ENCODE results near the gene GLIS1.

The GLIS1 gene

GRCh38 chr1:53631622-53632310 lies 107.2 kb downstream of the GLIS1 start:
- DNase-seq: no peak

DNA sequence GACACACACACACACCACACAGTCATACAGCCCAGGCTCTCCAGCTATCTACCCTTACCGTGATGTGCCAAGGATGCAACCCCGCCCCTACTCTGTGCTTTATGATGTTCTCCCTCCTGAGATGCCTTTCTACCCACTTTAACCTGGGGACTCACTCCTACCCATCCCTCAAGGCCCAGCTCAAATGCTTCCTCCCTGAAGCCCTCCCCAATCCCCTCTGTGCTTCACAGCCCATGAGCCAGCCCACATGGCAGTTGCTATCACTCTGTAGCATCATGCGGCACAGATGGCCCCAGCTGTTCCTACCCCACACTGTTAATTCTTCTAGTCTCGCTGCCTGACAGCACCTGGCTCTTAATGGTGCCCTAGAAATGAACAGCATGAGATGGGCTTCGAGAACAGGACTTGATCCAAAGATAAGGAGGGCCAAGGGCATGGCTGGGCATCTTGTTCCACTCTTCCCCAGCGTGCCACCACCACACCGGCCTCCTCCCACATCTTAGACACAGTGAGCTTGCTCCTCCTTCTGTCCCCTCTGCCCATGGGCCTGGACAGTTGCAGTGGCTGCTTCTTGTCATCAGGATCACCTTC lies 109.8 kb downstream of the GLIS1 start:
- no peak for DNase-seq

DNA sequence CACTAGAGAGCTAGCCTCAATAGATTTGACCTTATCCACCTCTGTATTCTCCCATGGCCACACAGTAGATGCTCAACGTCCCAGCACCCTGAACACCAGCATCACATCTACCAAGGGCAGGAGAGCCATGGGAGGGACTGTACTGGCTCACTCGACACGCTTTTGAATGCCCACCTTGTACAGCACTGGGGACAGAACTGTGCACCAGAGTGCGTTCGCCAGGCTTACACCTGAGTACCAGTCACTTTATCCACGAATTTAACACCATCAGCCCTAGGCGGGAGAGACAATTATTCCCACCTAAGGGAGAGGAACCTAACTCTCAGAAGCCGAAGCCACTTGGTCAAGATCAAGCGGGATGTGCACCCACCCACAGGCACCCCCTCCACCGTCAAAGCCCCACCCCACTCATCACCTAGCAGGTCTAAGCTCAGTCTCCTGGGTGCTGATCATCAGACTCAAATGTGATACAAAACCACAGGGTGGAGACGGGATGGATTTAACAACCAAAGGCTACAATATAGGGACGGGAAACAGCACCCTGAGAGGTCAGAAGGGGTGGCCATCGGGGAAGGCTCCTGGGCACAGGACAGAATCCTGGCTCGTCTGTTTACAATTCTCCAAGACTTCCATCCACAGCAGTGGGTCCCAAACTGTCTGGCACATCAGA lies 110.5 kb downstream of the GLIS1 start:
- no peak for DNase-seq

DNA sequence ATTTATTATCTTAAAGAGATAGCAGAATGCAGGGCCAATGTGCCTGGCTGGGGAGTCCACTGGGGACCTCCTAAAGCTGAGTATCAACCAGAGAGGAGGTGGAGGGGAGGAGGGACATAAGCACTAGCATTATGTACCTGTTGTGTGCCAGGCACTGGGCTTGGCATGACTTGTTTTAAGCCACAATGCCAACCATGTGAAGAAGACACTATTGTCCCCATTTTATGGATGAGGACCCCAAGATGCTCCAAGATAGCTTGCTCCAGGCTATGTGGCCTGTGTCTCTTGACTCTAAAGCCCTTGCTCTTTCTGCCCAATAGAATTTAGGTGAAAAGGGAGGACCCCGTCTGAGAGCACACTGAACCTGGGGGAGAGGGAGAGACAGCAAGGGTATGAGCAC lies 111.3 kb downstream of the GLIS1 start:
- no peak for DNase-seq

GRCh38 chr1:53627031-53627430 lies 111.9 kb downstream of the GLIS1 start:
- no peak for DNase-seq

DNA sequence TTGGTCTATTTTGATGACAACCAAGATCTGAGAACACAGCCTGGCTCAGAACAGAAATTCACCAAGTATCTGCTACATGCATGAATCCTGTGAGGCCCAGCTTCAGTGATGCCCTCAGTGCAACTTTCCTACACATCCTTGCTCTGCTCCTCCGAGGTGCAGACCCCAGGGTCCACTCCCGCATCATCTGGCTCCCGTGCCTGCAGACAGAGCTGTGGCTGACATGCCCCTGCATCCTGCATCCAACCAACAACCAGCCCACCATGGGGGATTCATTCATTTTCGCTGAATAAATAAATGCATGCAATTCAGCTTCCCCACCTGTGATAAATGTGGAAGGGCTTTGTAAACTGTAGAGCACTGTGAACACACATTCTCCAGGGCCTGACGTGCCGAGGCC lies 112.3 kb downstream of the GLIS1 start:
- no peak for DNase-seq

DNA sequence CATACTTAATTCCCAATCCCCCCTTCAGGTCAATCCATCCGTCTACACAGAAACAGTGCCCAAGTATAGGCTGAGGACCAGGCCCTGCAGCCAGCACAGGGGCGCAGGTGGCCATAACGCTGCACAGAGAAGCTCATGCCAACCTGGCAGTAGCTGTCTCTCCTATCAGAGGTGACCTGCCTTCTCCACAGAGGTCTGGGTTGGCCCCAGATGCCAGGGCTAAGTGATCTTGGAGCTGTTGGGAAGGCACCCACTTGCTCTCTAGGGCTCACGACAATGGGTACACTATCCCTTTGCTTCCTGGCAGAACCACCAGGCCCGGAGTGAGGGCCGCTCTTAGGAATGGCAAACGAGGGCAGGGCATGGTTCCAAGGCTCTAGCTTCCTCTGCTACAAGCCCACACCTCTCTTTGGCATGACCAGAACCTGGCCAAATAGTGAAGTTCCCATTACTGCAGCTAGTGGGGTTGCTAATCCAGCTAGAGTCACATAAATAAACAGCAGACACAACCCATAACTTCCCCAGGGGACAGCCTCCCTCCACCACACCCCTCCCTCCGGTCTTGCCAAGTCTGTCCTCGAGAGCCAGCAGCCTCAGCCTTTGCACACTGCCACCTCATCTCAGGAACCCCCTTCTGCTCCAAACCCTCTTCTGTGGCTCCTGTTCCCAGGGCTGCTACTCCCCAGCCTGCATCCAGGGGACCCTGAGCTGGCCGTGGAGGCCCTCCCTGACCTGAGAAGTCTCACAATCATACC lies 113.0 kb downstream of the GLIS1 start:
- DNase-seq: no peak

DNA sequence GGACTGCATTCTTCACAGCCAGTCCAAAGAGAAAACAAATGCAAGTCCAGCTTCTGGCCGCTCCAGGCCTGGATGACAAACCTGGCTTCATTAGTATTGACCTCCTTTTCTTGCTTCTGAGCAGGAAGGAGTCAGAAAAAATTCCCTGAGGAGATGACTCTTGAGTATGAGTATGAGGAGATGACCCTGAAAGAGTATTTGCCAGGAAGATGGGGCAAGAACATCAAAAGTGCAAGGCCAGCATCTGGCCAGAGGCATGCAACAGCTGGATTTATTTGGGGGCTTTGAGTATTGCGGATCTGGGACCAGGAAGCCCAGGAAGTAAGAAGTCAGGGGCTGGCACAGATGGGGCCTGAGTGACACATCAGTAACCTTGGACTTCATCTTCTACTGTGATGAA lies 113.9 kb downstream of the GLIS1 start:
- no peak for DNase-seq

GRCh38 chr1:53622531-53622930 lies 116.4 kb downstream of the GLIS1 start:
- DNase-seq: no peak

GRCh38 chr1:53621144-53621543 lies 117.8 kb downstream of the GLIS1 start:
- DNase-seq: no peak

DNA sequence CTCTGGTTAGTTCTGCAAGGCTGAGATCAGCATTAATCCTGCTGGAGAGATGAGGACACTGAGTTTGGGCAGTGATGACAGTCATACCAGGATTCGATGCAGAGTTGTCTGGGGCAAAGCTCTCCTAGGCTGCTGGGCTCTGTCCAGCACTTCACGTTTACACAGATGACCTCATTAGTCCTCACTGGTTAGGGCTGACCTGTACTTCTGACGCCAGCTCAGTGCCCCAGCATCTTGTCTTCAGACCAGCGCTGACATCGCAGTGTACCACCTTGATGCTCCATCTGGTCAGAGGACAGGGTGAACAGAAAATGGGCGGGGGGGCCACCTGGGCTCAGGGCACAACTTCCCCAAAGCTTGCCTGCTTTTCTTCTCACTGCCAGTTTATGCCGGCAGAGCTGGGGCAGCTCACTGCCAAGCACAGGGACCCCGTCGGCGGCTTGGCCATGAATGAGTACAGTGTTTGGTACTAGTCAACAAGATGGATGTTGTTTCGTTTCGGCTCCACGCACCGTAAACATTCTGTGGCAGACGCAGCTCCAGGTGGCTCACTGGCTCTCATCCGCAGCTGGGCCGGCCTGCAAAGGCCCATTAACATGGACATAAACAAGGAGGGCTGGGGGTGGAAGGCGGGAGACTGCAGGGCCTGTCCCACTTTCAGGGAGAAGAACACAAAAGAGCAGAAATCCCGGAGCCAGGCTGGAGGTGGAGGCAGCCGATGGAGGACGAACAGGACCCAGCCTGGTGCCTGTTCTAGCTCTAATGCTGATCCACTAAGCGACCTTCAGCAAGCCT lies 118.7 kb downstream of the GLIS1 start:
- DNase-seq: no peak

- DNase-seq: no peak
Observed at GRCh38 chr1:53619367-53620060, 119.5 kb downstream of the GLIS1 start.

- no peak for DNase-seq
Observed at GRCh38 chr1:53618500-53619366, 120.2 kb downstream of the GLIS1 start.

- no peak for DNase-seq
Observed at GRCh38 chr1:53617851-53618499, 121.0 kb downstream of the GLIS1 start.

GRCh38 chr1:53617382-53617781 lies 121.6 kb downstream of the GLIS1 start:
- no peak for DNase-seq

DNA sequence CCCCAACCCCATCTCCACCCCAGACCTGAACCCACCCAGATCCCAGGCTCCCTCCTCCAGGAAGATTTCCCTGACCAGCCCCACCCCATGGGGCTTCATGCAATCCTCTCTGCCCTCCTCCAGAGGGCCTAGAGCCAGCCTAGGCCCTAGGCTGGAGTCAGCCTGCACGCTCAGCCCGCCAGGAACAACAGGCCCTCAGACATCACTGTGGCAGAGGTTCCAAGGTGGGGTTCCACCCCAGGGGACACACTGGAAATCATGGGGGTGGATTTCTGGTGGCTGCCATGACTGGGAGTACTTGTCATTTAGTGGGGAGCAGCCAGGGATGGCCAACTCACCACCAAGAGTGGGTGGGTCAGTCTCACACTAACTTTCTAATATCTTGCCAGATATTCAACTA lies 122.0 kb downstream of the GLIS1 start:
- no peak for DNase-seq

- DNase-seq: no peak
Observed at GRCh38 chr1:53616511-53616910, 122.5 kb downstream of the GLIS1 start.

DNA sequence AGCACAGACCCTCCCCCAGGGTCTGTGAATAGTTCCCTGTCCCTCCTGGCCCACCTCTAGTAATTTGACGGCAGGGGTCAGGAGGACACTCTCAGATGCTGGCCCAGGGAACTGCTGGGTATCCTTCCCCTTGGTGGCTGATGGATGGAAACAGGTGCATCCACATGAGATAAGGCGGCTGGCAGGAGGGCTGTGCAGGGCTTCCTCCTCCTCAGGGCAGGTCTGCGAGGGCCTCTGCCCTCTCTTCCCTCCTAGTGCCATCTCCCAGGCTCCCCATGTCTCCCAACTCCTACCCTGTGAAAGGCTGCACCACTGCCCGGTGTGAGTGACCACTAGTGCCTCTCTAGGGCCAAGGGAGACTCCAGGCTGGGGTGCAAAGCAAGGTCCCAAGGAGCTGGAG lies 123.9 kb downstream of the GLIS1 start:
- no peak for DNase-seq

GRCh38 chr1:53614231-53615021 lies 124.5 kb downstream of the GLIS1 start:
- DNase-seq: no peak

DNA sequence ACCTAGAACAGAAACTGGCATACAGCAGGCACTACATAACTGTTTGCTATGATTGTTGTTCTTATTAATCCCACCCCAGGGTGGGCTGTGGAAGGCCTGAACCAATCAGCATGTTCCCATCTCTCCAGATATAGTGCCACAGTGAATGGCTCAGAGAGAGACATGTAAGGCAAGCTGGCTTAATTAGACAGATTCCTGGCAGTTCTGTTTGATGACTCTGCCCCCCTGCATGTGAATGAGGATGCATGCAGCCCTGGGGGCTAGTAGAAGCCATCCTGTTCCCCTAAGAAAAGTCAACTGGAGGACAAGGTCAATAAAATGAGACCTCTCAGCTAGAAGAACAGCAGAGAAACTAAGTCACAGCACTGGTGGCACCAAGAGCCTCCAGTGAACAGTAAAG lies 130.3 kb downstream of the GLIS1 start:
- no peak for DNase-seq

Measured in CD4-positive, alpha-beta T cell treated with Interleukin-17A for 1 hour (primary cell).